H1 (cell line): ENCODE measurements around the gene TMIGD1. TPM values are rescaled to one million over a fixed set of nuclear protein-coding genes. Genes with fewer than 3 reads are reported as not detected.

Experiments
- CTCF ChIA-PET: fragments of 300-600 bp; sonication (Branson Sonifier 250); formaldehyde crosslinking; loops from one replicate; lab custom pipeline; 2021; ENCODE audit not compliant: partially characterized antibody; lab: Charles Lee
- POLR2A ChIA-PET: fragments of 300-600 bp; sonication (Branson Sonifier 250); formaldehyde crosslinking; loops from one replicate; lab custom pipeline; 2021; ENCODE audit warnings: inconsistent platforms; ENCODE audit not compliant: partially characterized antibody; lab: Charles Lee
- DNase-seq, 2 experiments: peaks; one replicate each; pipeline versions ENCODE4 v3.0.0 to v3.0.0-alpha.2; 2010 to 2022; ENCODE audit warnings: low spot score in 2 of 2, low read depth in 1 of 2, mixed read lengths in 1 of 2
- FAIRE-seq: peaks from 2 replicates; lab custom pipeline; 2011; peaks lifted over from hg19 to GRCh38; lab: Jason Lieb, UNC
- H2AFZ ChIP-seq: 2 replicates; pipeline ENCODE4 v1.8.1; 2012; ENCODE audit warnings: low read length, inconsistent platforms
- H2AK5ac ChIP-seq: 2 replicates; pipeline ENCODE4 v1.6.1; 2013; ENCODE audit warnings: low read depth, low read length
- H2BK120ac ChIP-seq: replicated peaks from 2 replicates; pipeline ENCODE3; 2013; ENCODE audit warnings: low read depth, low read length, inconsistent platforms
- H2BK12ac ChIP-seq: 2 replicates; pipeline ENCODE4 v1.6.1; 2013; ENCODE audit warnings: low read depth, low read length
- H2BK15ac ChIP-seq: 2 replicates; pipeline ENCODE4 v1.6.1; 2013; ENCODE audit warnings: low read length
- H2BK20ac ChIP-seq: 2 replicates; pipeline ENCODE4 v1.6.1; 2013; ENCODE audit warnings: low read length
- H2BK5ac ChIP-seq: 2 replicates; pipeline ENCODE4 v1.6.1; 2013; ENCODE audit warnings: low read depth, low read length
- H3K14ac ChIP-seq: 2 replicates; pipeline ENCODE4 v1.6.1; 2013; ENCODE audit warnings: inconsistent platforms; ENCODE audit not compliant: insufficient read length
- H3K18ac ChIP-seq: 2 replicates; pipeline ENCODE4 v1.6.1; 2013; ENCODE audit warnings: low read length; ENCODE audit errors: extremely low read depth
- H3K23ac ChIP-seq: 2 replicates; pipeline ENCODE4 v1.6.1; 2013; ENCODE audit warnings: inconsistent platforms; ENCODE audit not compliant: insufficient read length
- H3K23me2 ChIP-seq: 2 replicates; pipeline ENCODE4 v1.6.1; 2013; ENCODE audit warnings: low read depth, low read length
- H3K27ac ChIP-seq: 2 replicates; pipeline ENCODE4 v1.6.1; 2011; ENCODE audit warnings: low read depth, low read length, inconsistent platforms
- H3K27me3 ChIP-seq, 4 experiments: replicated peaks in 1 of 4; 1 replicate in 1 of 4; 2 replicates in 3 of 4; pipeline versions ENCODE4 v1.6.1 to v1.8.1; 2011 to 2013; ENCODE audit warnings: low read length in 3 of 4, mild to moderate bottlenecking in 3 of 4, inconsistent platforms in 2 of 4, mixed read lengths in 2 of 4, moderate library complexity in 1 of 4; ENCODE audit not compliant: control insufficient read depth in 3 of 4, insufficient read depth in 3 of 4; ENCODE audit errors: extremely low read depth in 1 of 4
- H3K36me3 ChIP-seq, 4 experiments: 2 replicates each; pipeline versions ENCODE4 v1.6.1 to v1.8.1; 2011 to 2013; ENCODE audit warnings: mild to moderate bottlenecking in 4 of 4, low read length in 3 of 4, moderate library complexity in 2 of 4, control low read depth in 1 of 4, inconsistent platforms in 1 of 4; ENCODE audit not compliant: insufficient read depth in 4 of 4, control insufficient read depth in 2 of 4
- H3K4ac ChIP-seq: replicated peaks from 2 replicates; pipeline ENCODE3; 2013; ENCODE audit warnings: low read length, low read depth, mixed read lengths, inconsistent platforms; ENCODE audit not compliant: insufficient read length
- H3K4me1 ChIP-seq, 4 experiments: replicated peaks in 1 of 4; 1 replicate in 1 of 4; 2 replicates in 3 of 4; pipeline versions ENCODE4 v1.6.1 to v1.8.1; 2011 to 2013; ENCODE audit warnings: low read length in 3 of 4, inconsistent platforms in 2 of 4, mixed read lengths in 1 of 4; ENCODE audit not compliant: insufficient read depth in 4 of 4, control insufficient read depth in 3 of 4
- H3K4me2 ChIP-seq, 2 experiments: 2 replicates each; pipeline versions ENCODE4 v1.6.1 to v1.8.1; 2011 to 2013; ENCODE audit warnings: low read depth in 2 of 2, low read length in 2 of 2, control low read depth in 1 of 2, inconsistent platforms in 1 of 2, mild to moderate bottlenecking in 1 of 2; ENCODE audit not compliant: insufficient read depth in 1 of 2
- H3K4me3 ChIP-seq, 4 experiments: fragments of 200-600, 300-600 bp in 1 of 4; sonication (generic), shearing (Covaris generic), sonication (Bioruptor Twin) in 1 of 4; 2 replicates each; pipeline versions ENCODE4 v1.5.1 to v1.8.1; 2011 to 2016; ENCODE audit warnings: low read length in 4 of 4, low read depth in 3 of 4, control low read depth in 2 of 4, inconsistent platforms in 2 of 4, mild to moderate bottlenecking in 2 of 4, mixed read lengths in 1 of 4, moderate library complexity in 1 of 4; ENCODE audit not compliant: insufficient read depth in 2 of 4; ENCODE audit errors: extremely low read depth in 1 of 4
- H3K56ac ChIP-seq: replicated peaks from 2 replicates; pipeline ENCODE3; 2013; ENCODE audit warnings: low read depth, mild to moderate bottlenecking, mixed read lengths, low read length, inconsistent platforms; ENCODE audit not compliant: insufficient read length
- H3K79me1 ChIP-seq: 2 replicates; pipeline ENCODE4 v1.6.1; 2013; ENCODE audit warnings: low read depth, low read length, control low read depth
- H3K79me2 ChIP-seq, 2 experiments: 2 replicates each; pipeline versions ENCODE4 v1.6.1 to v1.8.1; 2012 to 2013; ENCODE audit warnings: low read length in 2 of 2, mild to moderate bottlenecking in 2 of 2, inconsistent platforms in 1 of 2; ENCODE audit not compliant: insufficient read depth in 2 of 2, control insufficient read depth in 1 of 2
- H3K9ac ChIP-seq, 4 experiments: replicated peaks in 1 of 4; 1 replicate in 1 of 4; 2 replicates in 3 of 4; pipeline versions ENCODE4 v1.6.1 to v1.8.1; 2011 to 2013; ENCODE audit warnings: low read depth in 3 of 4, low read length in 3 of 4, control low read depth in 2 of 4, mild to moderate bottlenecking in 2 of 4, moderate library complexity in 2 of 4, inconsistent platforms in 1 of 4; ENCODE audit errors: extremely low read depth in 1 of 4
- H3K9me3 ChIP-seq, 2 experiments: 2 replicates each; pipeline versions ENCODE4 v1.6.1 to v1.8.1; 2012 to 2013; ENCODE audit warnings: mild to moderate bottlenecking in 2 of 2, moderate library complexity in 2 of 2, control low read depth in 1 of 2, inconsistent platforms in 1 of 2, low read depth in 1 of 2, low read length in 1 of 2, mixed read lengths in 1 of 2; ENCODE audit not compliant: insufficient read depth in 2 of 2
- H4K20me1 ChIP-seq, 2 experiments: replicated peaks in 1 of 2; 2 replicates each; pipeline versions ENCODE3 to v1.8.1; 2011 to 2013; ENCODE audit warnings: inconsistent platforms in 2 of 2, low read length in 2 of 2, mild to moderate bottlenecking in 1 of 2; ENCODE audit not compliant: insufficient read depth in 2 of 2, control insufficient read depth in 1 of 2
- H4K5ac ChIP-seq: 2 replicates; pipeline ENCODE4 v1.6.1; 2013; ENCODE audit warnings: low read length, low read depth, mixed read lengths, inconsistent platforms; ENCODE audit not compliant: insufficient read length
- H4K8ac ChIP-seq: 2 replicates; pipeline ENCODE4 v1.8.0; 2013; ENCODE audit warnings: mild to moderate bottlenecking, moderate library complexity, low read length, inconsistent platforms; ENCODE audit not compliant: insufficient read depth; ENCODE audit errors: extremely low read depth
- H4K91ac ChIP-seq: replicated peaks from 2 replicates; pipeline ENCODE3; 2013; ENCODE audit warnings: low read length, mixed read lengths, inconsistent platforms; ENCODE audit not compliant: insufficient read length
- ATF2 ChIP-seq: IDR thresholded peaks from 2 replicates; pipeline ENCODE4 v1.6.1; 2012; ENCODE audit warnings: low read length, inconsistent platforms
- BCL11A ChIP-seq, 2 experiments: IDR thresholded peaks; one replicate each; pipeline ENCODE4 v1.6.1; 2011; ENCODE audit warnings: low read depth in 2 of 2, low read length in 2 of 2, mild to moderate bottlenecking in 2 of 2
- EGR1 ChIP-seq: IDR thresholded peaks from 2 replicates; pipeline ENCODE4 v1.6.1; 2011; ENCODE audit warnings: low read depth, low read length, borderline replicate concordance
- EZH2 ChIP-seq: fragments of 200-600 bp; sonication (generic); IDR thresholded peaks from 2 replicates; pipeline ENCODE4 v1.7.1; 2012; ENCODE audit warnings: low read depth, mild to moderate bottlenecking, moderate library complexity, low read length, inconsistent platforms; ENCODE audit not compliant: severe bottlenecking
- polyA plus RNA-seq, 7 experiments: library from polyadenylated mRNA; depleted of rRNA in 3 of 7; stranded (reverse) in 5 of 7; unstranded in 2 of 7; fragments of >200 nt in 5 of 7; fragments of 200-250 nt in 2 of 7; gene quantifications; 1 replicate in 5 of 7; 2 replicates in 1 of 7; 4 replicates in 1 of 7; pipeline versions ENCODE4 v1.2.1 to v1.2.3, GENCODE V29; 2011 to 2013; ENCODE audit warnings: missing spikeins in 2 of 7, mixed read lengths in 2 of 7
- total RNA-seq: library from RNA; stranded (reverse); fragmentation: NEBNext Ultra II Directional; extraction: Animal tissue kit (Norgen Biotek cat#: 25700); gene quantifications from 2 replicates; pipeline ENCODE4 v1.2.1, GENCODE V29; 2021

The TMIGD1 gene
- total and polyA plus RNA-seq, 2 of the 8 experiments (the other 6 are each of a cell fraction or from before 2014, with no cell fraction given), result not detected

GRCh38 chr17:30279156-30279555 lies 54.7 kb downstream of the TMIGD1 start:
- no peaks in the 10 kb centered on the region for H3K4me1 ChIP-seq
- POLR2A ChIA-PET, result interaction anchor here (0.7 kb wide), 1 partner anchor 13 kb away, joined by 3 read pairs; no protein-coding TSS in a partner anchor
- H3K27ac ChIP-seq, result no peak overlapping the region

More at GRCh38 chr17:30279156-30279555, 54.7 kb downstream of the TMIGD1 start:
- Histone ChIP-seq H3K4me2 (no peak overlapping the region), H2BK12ac (no peak overlapping the region), H2BK5ac (no peak overlapping the region), H3K14ac (no peak overlapping the region), H2AFZ (no peak overlapping the region), H4K5ac (no peak overlapping the region), H2BK15ac (no peak overlapping the region), H3K79me2 (no peaks in the 10 kb centered on the region), H3K18ac (no peak overlapping the region), H3K23me2 (no peaks in the 10 kb centered on the region), H3K9ac (no peak overlapping the region), H3K23ac (no peak overlapping the region)
- FAIRE-seq, result no peak
- CTCF ChIA-PET, result interaction anchor here (0.7 to 1.5 kb wide), 7 partner anchors 10 to 174 kb away, joined by 3 to 9 read pairs (median 3); no protein-coding TSS in a partner anchor
- TF ChIP-seq EZH2 (no peak), BCL11A (IDR thresholded peaks at IDR 0.05; ENCODE audit: low read depth in 2 of 2, low read length in 2 of 2) (no peak), ATF2 (no peak), EGR1 (no peak)
- TF ChIP-seq, all 59 proteins: peak for 0
- Histone ChIP-seq H3K4ac (no peak overlapping the region), H2BK20ac (no peak overlapping the region), H2BK120ac (no peak overlapping the region), H3K79me1 (no peaks in the 10 kb centered on the region), H2AK5ac (no peak overlapping the region), H3K9me3 (no peaks in the 10 kb centered on the region), H3K36me3 (peaks cover 2 to 32% (median 3%) of the 10 kb centered on the region in 4 experiments; a peak in 7 of 8 replicates), H3K56ac (no peak overlapping the region), H3K27me3 (no peaks in the 10 kb centered on the region), H3K4me3 (no peak overlapping the region), H4K8ac (no peak overlapping the region), H4K20me1 (peaks cover 0 to 2% of the 10 kb centered on the region in 2 experiments), H4K91ac (no peak overlapping the region)
- no peak for DNase-seq
